ENCODE results near the gene CTDP1. TPM values are rescaled to one million over a fixed set of nuclear protein-coding genes. Genes with fewer than 3 reads are reported as not detected.

CTDP1 gene
- total RNA-seq, 1 experiment from 2014 or later: 33.7 TPM

- H3K36me3 Mint-ChIP-seq (ENCODE audit: insufficient read depth in 1 of 3, low read depth in 3 of 3): peaks cover 0 to 9% (median 6%) of the 10 kb centered on the region in 3 experiments; a peak in 4 of 7 replicates
- Histone ChIP-seq H3K23ac (ENCODE audit: insufficient read length, low read depth, low read length) (no peak overlapping the region), H3K23me2 (ENCODE audit: insufficient read length, low read depth, low read length, poor library complexity, severe bottlenecking) (no peaks in the 10 kb centered on the region), H2BK12ac (ENCODE audit: insufficient read length, low read depth, low read length) (no peak overlapping the region), H3K9me3 (ENCODE audit: control insufficient read depth, low read depth, low read length) (no peaks in the 10 kb centered on the region), H3K14ac (ENCODE audit: insufficient read depth, low read length) (no peak overlapping the region), H3K27me3 (ENCODE audit: insufficient read depth, low read length) (no peaks in the 10 kb centered on the region), H3K18ac (ENCODE audit: insufficient read length, low read depth, low read length) (no peak overlapping the region), H3K4me1 (ENCODE audit: insufficient read depth, low read length) (no peaks in the 10 kb centered on the region), H3K4me2 (ENCODE audit: insufficient read depth, insufficient read length, low read length) (no peak overlapping the region), H2BK15ac (ENCODE audit: low read depth, low read length) (no peak overlapping the region), H3K56ac (ENCODE audit: insufficient read length, low read depth, low read length) (no peak overlapping the region), H2BK120ac (ENCODE audit: low read depth, low read length, poor library complexity, severe bottlenecking) (no peak overlapping the region), H3T11ph (ENCODE audit: low read length) (no peak overlapping the region), H2AFZ (ENCODE audit: low read length) (no peak overlapping the region), H3K79me2 (ENCODE audit: insufficient read depth, low read length) (no peaks in the 10 kb centered on the region), H2BK20ac (ENCODE audit: low read depth, low read length, poor library complexity, severe bottlenecking) (no peak overlapping the region), H4K8ac (replicated peaks; ENCODE audit: insufficient read length, low read depth, low read length) (no peak overlapping the region), H4K5ac (ENCODE audit: insufficient read length, low read depth, low read length) (no peak overlapping the region), H3K79me1 (ENCODE audit: insufficient read depth, low read depth, low read length, poor library complexity, severe bottlenecking) (no peaks in the 10 kb centered on the region), H3K4ac (ENCODE audit: low read depth, low read length) (no peak overlapping the region), H4K91ac (ENCODE audit: insufficient read length, low read depth, low read length) (no peak overlapping the region), H3K27ac (ENCODE audit: insufficient read length, low read depth, low read length) (no peak overlapping the region), H2AK5ac (ENCODE audit: insufficient read length, low read length) (no peak overlapping the region), H3K9ac (ENCODE audit: extremely low read depth, insufficient read length, low read length) (no peak overlapping the region), H2BK5ac (ENCODE audit: insufficient read length, low read length) (no peak overlapping the region), H4K20me1 (ENCODE audit: control insufficient read depth, insufficient read depth, insufficient read length) (peaks cover 6% of the 10 kb centered on the region)
- no peak for DNase-seq
- no peak for TF ChIP-seq CTCF (conservative IDR thresholded peaks at IDR 0.05)
- WGBS (ENCODE audit: extremely low coverage, insufficient read length, low lambda C conversion rate): no CpG with 5 or more reads among the region's 12 CpGs
- peaks cover 3% of the 10 kb centered on the region for H3K27me3 Mint-ChIP-seq (ENCODE audit: low read depth)
- peaks cover 11 to 17% of the 10 kb centered on the region in 2 experiments for H3K9me3 Mint-ChIP-seq
- no peak overlapping the region for H3K27ac Mint-ChIP-seq
- H3K4me1 Mint-ChIP-seq: no peaks in the 10 kb centered on the region; a peak in 1 of 4 replicates
- no peak overlapping the region for H3K4me3 Mint-ChIP-seq
These were observed 47.7 kb upstream of the CTDP1 start for GRCh38 chr18:79631761-79632446.

All from H9 (cell line).